GM23338 (cell line): Measurements from ENCODE around the gene ESR2. TPM values are rescaled to one million over a fixed set of nuclear protein-coding genes. Genes with fewer than 3 reads are reported as not detected.

Experiments
- ATAC-seq: fragments of 200-7000 bp; cut with Tn5 transposase; 3 replicates; pipeline ENCODE4 v1.9.1; 2020
- DNase-seq: peaks from one replicate; pipeline ENCODE4 v3.0.0-alpha.2; 2015; ENCODE audit warnings: low spot score
- H2AFZ ChIP-seq: fragments of 200-600 bp; sonication (generic); 2 replicates; pipeline ENCODE4 v1.8.0; 2016; ENCODE audit warnings: antibody characterized with exemption, mild to moderate bottlenecking, moderate library complexity
- H3F3A ChIP-seq: fragments of 200-600 bp; sonication (generic); replicated peaks from 2 replicates; pipeline ENCODE4 v1.8.0; 2017; ENCODE audit warnings: antibody characterized with exemption, mixed run types, low read depth
- H3K27ac ChIP-seq: fragments of 200-600 bp; sonication (generic); 2 replicates; pipeline ENCODE4 v1.6.1; 2016; ENCODE audit warnings: low read depth
- H3K27me3 ChIP-seq: fragments of 200-600 bp; sonication (generic); 2 replicates; pipeline ENCODE4 v1.8.0; 2016; ENCODE audit warnings: mild to moderate bottlenecking, mixed run types, moderate library complexity; ENCODE audit not compliant: insufficient read depth
- H3K36me3 ChIP-seq: fragments of 200-600 bp; sonication (generic); 2 replicates; pipeline ENCODE4 v1.8.0; 2016; ENCODE audit warnings: mild to moderate bottlenecking; ENCODE audit not compliant: insufficient read depth
- H3K4me1 ChIP-seq: fragments of 200-600 bp; sonication (generic); 2 replicates; pipeline ENCODE4 v1.8.0; 2016; ENCODE audit warnings: mild to moderate bottlenecking, moderate library complexity; ENCODE audit not compliant: insufficient read depth
- H3K4me2 ChIP-seq: fragments of 200-600 bp; sonication (generic); 2 replicates; pipeline ENCODE4 v1.7.1; 2017; ENCODE audit warnings: mixed run types
- H3K4me3 ChIP-seq: fragments of 200-600 bp; sonication (generic); 2 replicates; pipeline ENCODE4 v1.6.1; 2016; ENCODE audit warnings: mixed run types
- H3K79me2 ChIP-seq: fragments of 200-600 bp; sonication (generic); replicated peaks from 2 replicates; pipeline ENCODE4 v1.8.0; 2017; ENCODE audit warnings: mild to moderate bottlenecking; ENCODE audit not compliant: insufficient read depth
- H3K9me2 ChIP-seq: fragments of 200-600 bp; sonication (generic); 2 replicates; pipeline ENCODE4 v1.8.0; 2017; ENCODE audit not compliant: insufficient read depth
- H4K20me1 ChIP-seq: fragments of 200-600 bp; sonication (generic); replicated peaks from 2 replicates; pipeline ENCODE4 v1.8.0; 2017; ENCODE audit warnings: mild to moderate bottlenecking; ENCODE audit not compliant: insufficient read depth
- H3K27ac Mint-ChIP-seq: 2 replicates; pipeline ENCODE4 v1.8.0; 2020; ENCODE audit warnings: inconsistent platforms, mild to moderate bottlenecking, moderate library complexity, mixed read lengths
- H3K27me3 Mint-ChIP-seq: 3 replicates; pipeline ENCODE4 v1.8.0; 2022; ENCODE audit warnings: low read depth, mild to moderate bottlenecking, moderate library complexity, mixed read lengths, inconsistent platforms; ENCODE audit not compliant: insufficient read depth, poor library complexity
- H3K36me3 Mint-ChIP-seq: 3 replicates; pipeline ENCODE4 v1.8.0; 2021; ENCODE audit warnings: low read depth, mild to moderate bottlenecking, inconsistent platforms, moderate library complexity, mixed read lengths
- H3K4me1 Mint-ChIP-seq: 3 replicates; pipeline ENCODE4 v1.8.0; 2020; ENCODE audit warnings: mild to moderate bottlenecking, inconsistent platforms, mixed read lengths
- H3K4me3 Mint-ChIP-seq: 3 replicates; pipeline ENCODE4 v1.8.0; 2021; ENCODE audit warnings: moderate library complexity, mild to moderate bottlenecking, inconsistent platforms, mixed read lengths
- H3K9me3 Mint-ChIP-seq: 3 replicates; pipeline ENCODE4 v1.8.0; 2020; ENCODE audit warnings: moderate library complexity, mild to moderate bottlenecking, inconsistent platforms, mixed read lengths
- CREB1 ChIP-seq: fragments of 250-450 bp; sonication (Bioruptor Pico); IDR thresholded peaks from 2 replicates; pipeline ENCODE4 v1.5.0; 2020; ENCODE audit warnings: low read depth, mild to moderate bottlenecking, moderate library complexity
- EZH2 ChIP-seq: fragments of 200-600 bp; sonication (generic); IDR thresholded peaks from one replicate; pipeline ENCODE4 v1.8.0; 2017; ENCODE audit warnings: antibody characterized with exemption, mild to moderate bottlenecking, low read depth; ENCODE audit not compliant: unreplicated experiment
- EZH2phosphoT487 ChIP-seq: fragments of 200-600 bp; sonication (generic); IDR thresholded peaks from one replicate; pipeline ENCODE4 v1.8.1; 2018; ENCODE audit warnings: antibody characterized with exemption; ENCODE audit not compliant: unreplicated experiment
- JUNB ChIP-seq: IDR thresholded peaks from one replicate; pipeline ENCODE4 v1.6.1; 2016; ENCODE audit warnings: antibody characterized with exemption; ENCODE audit not compliant: unreplicated experiment
- NANOG ChIP-seq: IDR thresholded peaks from 2 replicates; pipeline ENCODE4 v1.6.1; 2016; ENCODE audit warnings: antibody characterized with exemption, borderline replicate concordance
- POLR2AphosphoS5 ChIP-seq: IDR thresholded peaks from 2 replicates; pipeline ENCODE4 v1.6.1; 2016; ENCODE audit warnings: antibody characterized with exemption, low read depth
- REST ChIP-seq: IDR thresholded peaks from one replicate; pipeline ENCODE4 v1.6.1; 2018; ENCODE audit warnings: antibody characterized with exemption; ENCODE audit not compliant: unreplicated experiment
- STAT1 ChIP-seq: IDR thresholded peaks from one replicate; pipeline ENCODE4 v1.6.1; 2016; ENCODE audit warnings: antibody characterized with exemption; ENCODE audit not compliant: unreplicated experiment
- ZNF114 ChIP-seq: fragments of 250-450 bp; sonication (Bioruptor Pico); IDR thresholded peaks from 2 replicates; pipeline ENCODE4 v1.5.0; 2020; ENCODE audit warnings: mild to moderate bottlenecking, moderate library complexity
- ZNF331 ChIP-seq: fragments of 250-450 bp; sonication (Bioruptor Pico); IDR thresholded peaks from 2 replicates; pipeline ENCODE4 v1.5.0; 2020; ENCODE audit warnings: low read depth, mild to moderate bottlenecking, moderate library complexity
- polyA plus RNA-seq: library from polyadenylated mRNA; unstranded; fragments of >200 nt; fragmentation: Nextera tagmentation; extraction: Ambion mirVana; gene quantifications from 2 replicates; pipeline ENCODE4 v1.2.1, GENCODE V29; 2016
- total RNA-seq: library from RNA; depleted of rRNA; stranded (reverse); fragments of >200 nt; shearing (Covaris generic); gene quantifications from 2 replicates; pipeline ENCODE4 v1.2.3, GENCODE V29; 2014
- TF ChIP-seq, protein P1 (sequence below), 2 experiments: fragments of 200-600 bp in 1 of 2; sonication (generic) in 1 of 2; conservative IDR thresholded peaks; 2 replicates each; pipeline versions ENCODE4 v1.5.1 to v1.6.1; 2016 to 2017; ENCODE audit warnings: antibody characterized with exemption in 2 of 2, low read depth in 2 of 2, mild to moderate bottlenecking in 2 of 2, moderate library complexity in 1 of 2
- TF ChIP-seq, protein P2 (sequence below): fragments of 250-450 bp; sonication (Bioruptor Pico); IDR thresholded peaks from 2 replicates; pipeline ENCODE4 v1.5.0; 2020; ENCODE audit warnings: mild to moderate bottlenecking, moderate library complexity
- TF ChIP-seq, protein P3 (sequence below): IDR thresholded peaks from 2 replicates; pipeline ENCODE4 v1.6.1; 2016; ENCODE audit warnings: antibody characterized with exemption

Gene ESR2
- total and polyA plus RNA-seq, 2 experiments from 2014 or later, result 0.58 to 0.59 TPM

GRCh38 chr14:64092940-64093339 is 201.2 kb downstream of the ESR2 start:
- Histone ChIP-seq H3K27me3 (no peaks in the 10 kb centered on the region), H3K79me2 (no peaks in the 10 kb centered on the region), H3K4me3 (no peak overlapping the region), H3F3A (no peaks in the 10 kb centered on the region), H3K4me2 (no peak overlapping the region), H3K36me3 (no peaks in the 10 kb centered on the region), H3K4me1 (peaks cover 18% of the 10 kb centered on the region), H4K20me1 (no peaks in the 10 kb centered on the region), H3K9me2 (no peaks in the 10 kb centered on the region), H2AFZ (no peak overlapping the region), H3K27ac (no peak overlapping the region)
- TF ChIP-seq ZNF331 (CRISPR knock-in tag) (no peak), CREB1 (CRISPR knock-in tag) (no peak), ZNF114 (CRISPR knock-in tag) (no peak), NANOG (no peak), EZH2phosphoT487 (no peak), JUNB (no peak), REST (no peak), POLR2AphosphoS5 (no peak), EZH2 (no peak), STAT1 (no peak)
- TF ChIP-seq, protein P1, sequence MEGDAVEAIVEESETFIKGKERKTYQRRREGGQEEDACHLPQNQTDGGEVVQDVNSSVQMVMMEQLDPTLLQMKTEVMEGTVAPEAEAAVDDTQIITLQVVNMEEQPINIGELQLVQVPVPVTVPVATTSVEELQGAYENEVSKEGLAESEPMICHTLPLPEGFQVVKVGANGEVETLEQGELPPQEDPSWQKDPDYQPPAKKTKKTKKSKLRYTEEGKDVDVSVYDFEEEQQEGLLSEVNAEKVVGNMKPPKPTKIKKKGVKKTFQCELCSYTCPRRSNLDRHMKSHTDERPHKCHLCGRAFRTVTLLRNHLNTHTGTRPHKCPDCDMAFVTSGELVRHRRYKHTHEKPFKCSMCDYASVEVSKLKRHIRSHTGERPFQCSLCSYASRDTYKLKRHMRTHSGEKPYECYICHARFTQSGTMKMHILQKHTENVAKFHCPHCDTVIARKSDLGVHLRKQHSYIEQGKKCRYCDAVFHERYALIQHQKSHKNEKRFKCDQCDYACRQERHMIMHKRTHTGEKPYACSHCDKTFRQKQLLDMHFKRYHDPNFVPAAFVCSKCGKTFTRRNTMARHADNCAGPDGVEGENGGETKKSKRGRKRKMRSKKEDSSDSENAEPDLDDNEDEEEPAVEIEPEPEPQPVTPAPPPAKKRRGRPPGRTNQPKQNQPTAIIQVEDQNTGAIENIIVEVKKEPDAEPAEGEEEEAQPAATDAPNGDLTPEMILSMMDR (conservative IDR thresholded peaks at IDR 0.05; ENCODE audit: low read depth in 2 of 2), result no peak
- TF ChIP-seq, protein P2, sequence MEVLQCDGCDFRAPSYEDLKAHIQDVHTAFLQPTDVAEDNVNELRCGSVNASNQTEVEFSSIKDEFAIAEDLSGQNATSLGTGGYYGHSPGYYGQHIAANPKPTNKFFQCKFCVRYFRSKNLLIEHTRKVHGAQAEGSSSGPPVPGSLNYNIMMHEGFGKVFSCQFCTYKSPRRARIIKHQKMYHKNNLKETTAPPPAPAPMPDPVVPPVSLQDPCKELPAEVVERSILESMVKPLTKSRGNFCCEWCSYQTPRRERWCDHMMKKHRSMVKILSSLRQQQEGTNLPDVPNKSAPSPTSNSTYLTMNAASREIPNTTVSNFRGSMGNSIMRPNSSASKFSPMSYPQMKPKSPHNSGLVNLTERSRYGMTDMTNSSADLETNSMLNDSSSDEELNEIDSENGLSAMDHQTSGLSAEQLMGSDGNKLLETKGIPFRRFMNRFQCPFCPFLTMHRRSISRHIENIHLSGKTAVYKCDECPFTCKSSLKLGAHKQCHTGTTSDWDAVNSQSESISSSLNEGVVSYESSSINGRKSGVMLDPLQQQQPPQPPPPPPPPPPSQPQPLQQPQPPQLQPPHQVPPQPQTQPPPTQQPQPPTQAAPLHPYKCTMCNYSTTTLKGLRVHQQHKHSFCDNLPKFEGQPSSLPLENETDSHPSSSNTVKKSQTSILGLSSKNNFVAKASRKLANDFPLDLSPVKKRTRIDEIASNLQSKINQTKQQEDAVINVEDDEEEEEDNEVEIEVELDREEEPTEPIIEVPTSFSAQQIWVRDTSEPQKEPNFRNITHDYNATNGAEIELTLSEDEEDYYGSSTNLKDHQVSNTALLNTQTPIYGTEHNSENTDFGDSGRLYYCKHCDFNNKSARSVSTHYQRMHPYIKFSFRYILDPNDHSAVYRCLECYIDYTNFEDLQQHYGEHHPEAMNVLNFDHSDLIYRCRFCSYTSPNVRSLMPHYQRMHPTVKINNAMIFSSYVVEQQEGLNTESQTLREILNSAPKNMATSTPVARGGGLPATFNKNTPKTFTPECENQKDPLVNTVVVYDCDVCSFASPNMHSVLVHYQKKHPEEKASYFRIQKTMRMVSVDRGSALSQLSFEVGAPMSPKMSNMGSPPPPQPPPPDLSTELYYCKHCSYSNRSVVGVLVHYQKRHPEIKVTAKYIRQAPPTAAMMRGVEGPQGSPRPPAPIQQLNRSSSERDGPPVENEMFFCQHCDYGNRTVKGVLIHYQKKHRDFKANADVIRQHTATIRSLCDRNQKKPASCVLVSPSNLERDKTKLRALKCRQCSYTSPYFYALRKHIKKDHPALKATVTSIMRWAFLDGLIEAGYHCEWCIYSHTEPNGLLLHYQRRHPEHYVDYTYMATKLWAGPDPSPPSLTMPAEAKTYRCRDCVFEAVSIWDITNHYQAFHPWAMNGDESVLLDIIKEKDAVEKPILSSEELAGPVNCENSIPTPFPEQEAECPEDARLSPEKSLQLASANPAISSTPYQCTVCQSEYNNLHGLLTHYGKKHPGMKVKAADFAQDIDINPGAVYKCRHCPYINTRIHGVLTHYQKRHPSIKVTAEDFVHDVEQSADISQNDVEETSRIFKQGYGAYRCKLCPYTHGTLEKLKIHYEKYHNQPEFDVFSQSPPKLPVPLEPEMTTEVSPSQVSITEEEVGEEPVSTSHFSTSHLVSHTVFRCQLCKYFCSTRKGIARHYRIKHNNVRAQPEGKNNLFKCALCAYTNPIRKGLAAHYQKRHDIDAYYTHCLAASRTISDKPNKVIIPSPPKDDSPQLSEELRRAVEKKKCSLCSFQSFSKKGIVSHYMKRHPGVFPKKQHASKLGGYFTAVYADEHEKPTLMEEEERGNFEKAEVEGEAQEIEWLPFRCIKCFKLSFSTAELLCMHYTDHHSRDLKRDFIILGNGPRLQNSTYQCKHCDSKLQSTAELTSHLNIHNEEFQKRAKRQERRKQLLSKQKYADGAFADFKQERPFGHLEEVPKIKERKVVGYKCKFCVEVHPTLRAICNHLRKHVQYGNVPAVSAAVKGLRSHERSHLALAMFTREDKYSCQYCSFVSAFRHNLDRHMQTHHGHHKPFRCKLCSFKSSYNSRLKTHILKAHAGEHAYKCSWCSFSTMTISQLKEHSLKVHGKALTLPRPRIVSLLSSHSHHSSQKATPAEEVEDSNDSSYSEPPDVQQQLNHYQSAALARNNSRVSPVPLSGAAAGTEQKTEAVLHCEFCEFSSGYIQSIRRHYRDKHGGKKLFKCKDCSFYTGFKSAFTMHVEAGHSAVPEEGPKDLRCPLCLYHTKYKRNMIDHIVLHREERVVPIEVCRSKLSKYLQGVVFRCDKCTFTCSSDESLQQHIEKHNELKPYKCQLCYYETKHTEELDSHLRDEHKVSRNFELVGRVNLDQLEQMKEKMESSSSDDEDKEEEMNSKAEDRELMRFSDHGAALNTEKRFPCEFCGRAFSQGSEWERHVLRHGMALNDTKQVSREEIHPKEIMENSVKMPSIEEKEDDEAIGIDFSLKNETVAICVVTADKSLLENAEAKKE (CRISPR knock-in tag), result no peak
- TF ChIP-seq, protein P3, sequence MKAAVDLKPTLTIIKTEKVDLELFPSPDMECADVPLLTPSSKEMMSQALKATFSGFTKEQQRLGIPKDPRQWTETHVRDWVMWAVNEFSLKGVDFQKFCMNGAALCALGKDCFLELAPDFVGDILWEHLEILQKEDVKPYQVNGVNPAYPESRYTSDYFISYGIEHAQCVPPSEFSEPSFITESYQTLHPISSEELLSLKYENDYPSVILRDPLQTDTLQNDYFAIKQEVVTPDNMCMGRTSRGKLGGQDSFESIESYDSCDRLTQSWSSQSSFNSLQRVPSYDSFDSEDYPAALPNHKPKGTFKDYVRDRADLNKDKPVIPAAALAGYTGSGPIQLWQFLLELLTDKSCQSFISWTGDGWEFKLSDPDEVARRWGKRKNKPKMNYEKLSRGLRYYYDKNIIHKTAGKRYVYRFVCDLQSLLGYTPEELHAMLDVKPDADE, result no peak
- no peak for DNase-seq
- Mint-ChIP-seq H3K27me3 (peaks cover 4% of the 10 kb centered on the region), H3K27ac (no peak overlapping the region), H3K9me3 (no peaks in the 10 kb centered on the region), H3K4me1 (peaks cover 22% of the 10 kb centered on the region), H3K4me3 (no peak overlapping the region), H3K36me3 (0 out of 3 replicates have a peak, but pooled peaks cover 3% of the 10 kb centered on the region)
- ATAC-seq, result no peak
